Measurements from ENCODE around the gene LGR5. TPM values are rescaled to one million over a fixed set of nuclear protein-coding genes. Genes with fewer than 3 reads are reported as not detected.

The LGR5 gene
- total RNA-seq, 2 experiments from 2014 or later: not detected

DNA sequence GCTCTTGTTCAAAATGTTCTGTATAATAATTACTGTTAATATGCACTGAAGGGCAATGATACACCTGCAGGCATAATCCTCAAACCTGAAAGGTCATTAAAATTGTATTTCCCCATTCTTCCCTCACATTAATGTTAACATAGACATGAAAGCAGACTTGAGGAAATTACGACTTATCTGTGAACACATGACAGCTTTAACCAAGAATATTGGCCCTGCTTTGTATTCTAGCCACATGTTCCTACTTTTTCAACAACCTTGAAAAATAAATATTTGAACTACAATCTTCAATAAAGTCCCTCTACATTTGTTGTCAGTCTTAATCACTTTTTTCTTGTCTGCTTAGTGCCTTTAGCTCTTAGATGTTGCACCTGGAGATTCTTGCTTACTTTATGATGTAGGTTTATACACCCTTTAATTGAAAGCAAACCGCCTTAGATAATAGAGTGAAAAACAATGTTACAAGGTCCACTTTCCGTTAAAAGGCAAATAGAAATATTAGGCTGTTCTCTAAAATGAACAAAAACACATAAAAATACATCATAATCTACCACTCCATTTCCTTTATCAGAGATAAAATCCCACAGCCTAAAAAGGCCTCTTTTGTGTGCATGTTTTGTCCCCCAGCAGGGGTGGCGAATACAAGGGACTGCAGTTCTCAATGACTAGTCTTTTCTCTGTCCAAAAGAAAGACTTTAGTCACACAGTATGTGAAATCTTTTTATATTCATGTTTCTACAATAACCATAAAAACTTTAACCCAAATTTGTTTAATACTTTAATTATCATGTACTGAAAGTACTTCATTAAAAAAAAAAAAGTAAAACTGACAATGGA, 168.1 kb downstream of the LGR5 start:
- POLR2A ChIA-PET: no interaction called here
- Mint-ChIP-seq H3K36me3 (ENCODE audit: low read depth) (peaks cover 54% of the 10 kb centered on the region), H3K27me3 (no peaks in the 10 kb centered on the region), H3K27ac (peak overlapping the region; percentile 0), H3K9me3 (ENCODE audit: low read depth) (no peaks in the 10 kb centered on the region), H3K4me1 (peaks cover 22% of the 10 kb centered on the region), H3K4me3 (no peak overlapping the region)
- ATAC-seq: no peak
- intact Hi-C loops (cut with DNase I, micrococcal nuclease): no loop called here
- DNase-seq: no peak
- CTCF ChIA-PET: interaction anchor here (1.0 to 2.1 kb wide), 3 partner anchors 21 to 139 kb away, joined by 3 to 7 read pairs (median 6); no protein-coding TSS in a partner anchor

DNA sequence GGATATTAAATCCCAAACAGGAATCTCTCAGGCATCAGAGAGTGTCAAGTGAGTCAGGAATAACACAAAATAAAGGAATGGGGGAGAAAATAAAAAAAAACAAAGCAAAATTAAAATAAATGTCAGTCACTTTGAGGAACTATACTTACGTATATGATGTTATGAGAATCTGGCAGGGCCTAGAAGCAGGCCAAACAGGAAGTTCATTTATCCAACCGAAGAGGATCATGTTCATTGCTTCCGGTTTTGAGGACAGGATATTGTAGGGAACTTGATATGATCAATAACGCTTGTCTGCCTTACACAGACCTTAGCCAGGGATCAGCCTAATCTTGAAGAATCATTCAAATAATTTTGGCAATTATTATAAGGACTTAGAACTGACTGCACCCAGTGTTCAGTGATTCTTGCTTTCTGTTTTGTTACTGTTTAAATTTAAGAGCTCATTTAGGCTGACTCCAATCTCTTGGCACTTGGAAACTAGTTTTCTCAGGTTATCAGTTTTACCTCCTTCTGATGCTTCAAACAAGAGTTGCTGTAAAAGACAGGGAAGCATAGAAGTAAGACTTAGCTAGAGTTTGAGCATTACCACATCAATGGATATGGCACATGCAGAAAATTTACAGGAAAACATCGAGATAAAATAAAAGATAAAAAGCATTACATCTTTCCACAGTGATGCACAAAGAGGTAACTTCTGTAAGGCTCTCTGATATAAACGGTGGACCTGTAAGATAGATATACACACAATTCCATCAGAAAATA, 170.6 kb downstream of the LGR5 start:
- ATAC-seq (peak; percentile 30), DNase-seq (no peak)
- Mint-ChIP-seq H3K4me1 (peaks cover 22% of the 10 kb centered on the region), H3K27ac (peak overlapping the region; percentile 85), H3K4me3 (no peak overlapping the region), H3K9me3 (ENCODE audit: low read depth) (no peaks in the 10 kb centered on the region), H3K36me3 (ENCODE audit: low read depth) (peaks cover 69% of the 10 kb centered on the region), H3K27me3 (no peaks in the 10 kb centered on the region)
- POLR2A ChIA-PET: no interaction called here
- intact Hi-C loops (cut with DNase I, micrococcal nuclease): no loop called here
- CTCF ChIA-PET: interaction anchor here (0.6 to 1.1 kb wide), 3 partner anchors 26 to 208 kb away, joined by 3 read pairs; no protein-coding TSS in a partner anchor

DNA sequence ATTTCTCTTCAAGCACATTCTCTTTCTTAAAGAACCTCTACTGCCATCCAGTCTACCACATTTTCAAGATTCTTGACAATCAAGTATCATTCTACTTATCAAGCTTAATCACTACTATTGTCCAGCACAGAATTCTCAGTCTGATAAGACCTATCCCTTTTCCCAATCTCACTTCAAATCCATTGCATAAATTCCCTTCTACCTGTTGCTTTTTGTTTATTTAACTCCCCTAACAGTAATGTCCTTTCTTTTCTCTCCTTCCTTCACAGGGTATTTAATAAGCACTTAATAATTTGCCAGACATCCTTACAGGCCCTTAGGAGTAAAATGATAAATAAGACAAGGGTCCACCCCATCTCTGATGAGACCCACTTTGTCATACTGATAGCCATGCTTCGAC, 182.3 kb downstream of the LGR5 start:
- Mint-ChIP-seq H3K4me1 (peaks cover 22% of the 10 kb centered on the region), H3K27ac (peak overlapping the region; percentile 32), H3K36me3 (ENCODE audit: low read depth) (peaks cover 64% of the 10 kb centered on the region), H3K9me3 (ENCODE audit: low read depth) (no peaks in the 10 kb centered on the region), H3K4me3 (no peak overlapping the region), H3K27me3 (no peaks in the 10 kb centered on the region)
- ChIA-PET CTCF (interaction anchor here (0.7 to 1.0 kb wide), 3 partner anchors 9 to 14 kb away, joined by 3 to 7 read pairs (median 3); no protein-coding TSS in a partner anchor), POLR2A (no interaction called here)
- ATAC-seq (no peak), DNase-seq (no peak)
- intact Hi-C loops (cut with DNase I, micrococcal nuclease): no loop called here

DNA sequence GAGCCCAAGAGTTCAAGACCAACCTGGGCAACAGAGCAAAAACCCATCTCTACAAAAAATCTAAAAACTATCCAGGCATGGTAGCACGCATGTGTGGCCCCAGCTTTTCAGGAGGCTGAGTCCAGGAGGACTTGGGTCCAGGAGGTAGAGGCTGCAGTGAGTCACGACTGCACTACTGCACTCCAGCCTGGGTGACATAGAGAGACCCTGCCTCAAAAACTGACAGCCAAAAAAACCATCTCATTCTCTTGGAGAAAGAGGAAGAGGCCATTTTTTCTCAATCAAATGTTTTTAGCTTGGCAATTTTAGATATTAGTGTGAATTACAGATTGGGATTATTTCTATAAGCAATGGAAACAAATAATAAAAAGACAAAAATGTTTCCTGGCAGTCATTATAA, 185.9 kb downstream of the LGR5 start:
- DNase-seq: no peak
- H3K27ac Mint-ChIP-seq: no peak overlapping the region
- intact Hi-C loops (cut with DNase I, micrococcal nuclease): no loop called here

DNA sequence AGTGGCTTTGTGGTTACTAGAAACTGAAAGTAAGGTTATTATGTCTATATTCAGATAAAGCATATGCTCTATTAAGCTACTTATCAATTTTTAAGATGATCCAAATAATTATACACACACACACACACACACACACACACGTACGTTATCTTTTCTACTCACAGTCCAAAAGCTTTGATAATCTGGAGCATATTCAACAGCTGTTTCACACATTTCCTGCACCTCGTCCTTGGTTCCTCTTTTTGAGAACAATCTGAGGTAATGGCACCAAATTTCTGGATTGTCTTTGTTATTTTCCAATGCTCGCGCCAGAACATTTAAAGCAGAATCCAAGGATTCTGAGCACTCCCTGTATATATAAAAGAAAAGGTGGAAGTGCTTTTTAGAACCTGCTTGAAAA, 186.5 kb downstream of the LGR5 start:
- intact Hi-C loops (cut with DNase I, micrococcal nuclease): no loop called here
- CTCF ChIA-PET: interaction anchor here (0.6 to 4.5 kb wide), 7 partner anchors 11 to 216 kb away, joined by 3 to 51 read pairs (median 3); no protein-coding TSS in a partner anchor
- POLR2A ChIA-PET: no interaction called here
- ATAC-seq: no peak
- peaks cover 63% of the 10 kb centered on the region for H3K36me3 Mint-ChIP-seq (ENCODE audit: low read depth)
- no peaks in the 10 kb centered on the region for H3K27me3 Mint-ChIP-seq
- no peaks in the 10 kb centered on the region for H3K9me3 Mint-ChIP-seq (ENCODE audit: low read depth)
- no peak overlapping the region for H3K4me3 Mint-ChIP-seq
- H3K27ac Mint-ChIP-seq: peak overlapping the region; percentile 15
- no peak for DNase-seq
- peaks cover 17% of the 10 kb centered on the region for H3K4me1 Mint-ChIP-seq

More for the DNA sequence above, 185.9 kb downstream of the LGR5 start:
- POLR2A ChIA-PET: no interaction called here
- Mint-ChIP-seq H3K4me1 (peaks cover 22% of the 10 kb centered on the region), H3K4me3 (no peak overlapping the region), H3K9me3 (ENCODE audit: low read depth) (no peaks in the 10 kb centered on the region), H3K36me3 (ENCODE audit: low read depth) (peaks cover 65% of the 10 kb centered on the region), H3K27me3 (no peaks in the 10 kb centered on the region)
- CTCF ChIA-PET: interaction anchor here (0.6 to 4.5 kb wide), 6 partner anchors 11 to 217 kb away, joined by 3 to 51 read pairs (median 3); no protein-coding TSS in a partner anchor
- ATAC-seq: no peak

DNA sequence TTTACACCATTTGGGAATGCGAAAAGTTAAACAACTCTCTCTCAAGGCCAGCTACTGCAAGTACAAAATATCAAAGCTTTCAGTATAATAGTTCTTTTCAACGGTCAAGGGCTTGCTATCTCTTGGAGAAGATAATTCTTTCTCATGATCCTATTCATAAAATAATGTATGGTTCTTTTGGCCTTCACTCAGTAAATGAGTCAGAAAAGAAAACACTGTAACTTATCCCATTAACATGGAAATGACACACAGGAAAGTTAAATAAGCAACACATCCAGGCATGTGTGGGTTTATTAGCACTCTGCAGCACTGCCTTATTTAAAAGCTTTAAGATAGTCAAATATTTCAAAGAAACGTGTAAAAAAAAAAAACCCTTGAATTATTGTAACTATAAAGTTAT, 187.2 kb downstream of the LGR5 start:
- Mint-ChIP-seq H3K9me3 (ENCODE audit: low read depth) (no peaks in the 10 kb centered on the region), H3K4me3 (no peak overlapping the region), H3K27ac (peak overlapping the region; percentile 9), H3K36me3 (ENCODE audit: low read depth) (peaks cover 61% of the 10 kb centered on the region), H3K27me3 (no peaks in the 10 kb centered on the region), H3K4me1 (peaks cover 17% of the 10 kb centered on the region)
- intact Hi-C loops (cut with DNase I, micrococcal nuclease): no loop called here
- CTCF ChIA-PET: interaction anchor here (1.1 to 4.5 kb wide), 8 partner anchors 11 to 149 kb away, joined by 3 to 51 read pairs (median 4); no protein-coding TSS in a partner anchor
- POLR2A ChIA-PET: interaction anchor here (0.6 kb wide), 1 partner anchor 13 kb away, joined by 4 read pairs; no protein-coding TSS in a partner anchor
- DNase-seq (no peak), ATAC-seq (no peak)

DNA sequence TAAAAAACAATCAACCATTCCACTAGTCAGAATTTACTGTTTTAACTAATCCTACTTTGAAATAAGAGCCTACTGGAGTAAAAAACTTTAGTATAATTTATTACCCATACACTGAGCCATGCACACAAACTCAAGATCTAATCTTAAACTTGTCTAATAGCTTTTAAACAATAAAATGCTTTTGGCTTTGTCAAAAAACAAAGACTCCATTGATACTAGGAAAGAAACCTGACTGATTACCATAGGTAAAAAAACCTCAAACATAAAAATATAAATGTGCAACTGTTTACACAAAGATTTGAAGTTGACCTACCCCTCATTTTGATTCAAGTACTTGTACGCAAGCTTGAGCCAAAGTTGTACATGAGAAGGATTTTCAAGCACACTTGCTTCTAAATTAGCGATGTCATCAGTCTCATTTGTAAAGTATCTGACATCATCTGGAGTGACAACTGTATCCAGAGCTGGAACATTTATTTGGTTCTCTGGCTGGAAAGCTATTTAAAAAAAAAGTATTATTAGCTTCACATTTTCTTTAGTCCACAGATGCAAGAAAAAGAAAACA, 187.9 kb downstream of the LGR5 start:
- intact Hi-C loops (cut with DNase I, micrococcal nuclease): loop anchor here in 1 of 2 experiments (2.0 kb wide), 1 partner anchor 15 kb away; no protein-coding TSS in a partner anchor
- CTCF ChIA-PET: interaction anchor here (0.9 to 4.5 kb wide), 7 partner anchors 10 to 148 kb away, joined by 3 to 51 read pairs (median 4); no protein-coding TSS in a partner anchor
- no peaks in the 10 kb centered on the region for H3K9me3 Mint-ChIP-seq (ENCODE audit: low read depth)

More for the DNA sequence above, 187.9 kb downstream of the LGR5 start:
- no peak overlapping the region for H3K27ac Mint-ChIP-seq
- ATAC-seq: no peak
- H3K27me3 Mint-ChIP-seq: no peaks in the 10 kb centered on the region
- H3K36me3 Mint-ChIP-seq (ENCODE audit: low read depth): peaks cover 62% of the 10 kb centered on the region
- peaks cover 13% of the 10 kb centered on the region for H3K4me1 Mint-ChIP-seq
- no peak for DNase-seq
- POLR2A ChIA-PET: interaction anchor here (0.5 to 0.6 kb wide), 2 partner anchors 13 to 30 kb away, joined by 4 to 5 read pairs; no protein-coding TSS in a partner anchor
- H3K4me3 Mint-ChIP-seq: no peak overlapping the region

Other genes starting within 250 kb of the LGR5 start
- 10 to 100 TPM; 57.1 to 71.5 TPM for gene ZFC3H1, start 224.1 kb downstream of the LGR5 start, total RNA-seq
- 10 to 100 TPM in 1 of 2 experiments, 1 to 10 TPM in 1; 8.7 to 11.8 TPM for gene THAP2, start 224.5 kb downstream of the LGR5 start, total RNA-seq
- gene TMEM19, start 246.3 kb downstream of the LGR5 start, total RNA-seq: 10 to 100 TPM in 1 of 2 experiments, 1 to 10 TPM in 1; 6.1 to 12.9 TPM